Measurements from ENCODE around the gene BACE2. TPM values are rescaled to one million over a fixed set of nuclear protein-coding genes. Genes with fewer than 3 reads are reported as not detected.

Gene BACE2
- total RNA-seq, 1 donor from 2014 or later, result 16.8 TPM

DNA sequence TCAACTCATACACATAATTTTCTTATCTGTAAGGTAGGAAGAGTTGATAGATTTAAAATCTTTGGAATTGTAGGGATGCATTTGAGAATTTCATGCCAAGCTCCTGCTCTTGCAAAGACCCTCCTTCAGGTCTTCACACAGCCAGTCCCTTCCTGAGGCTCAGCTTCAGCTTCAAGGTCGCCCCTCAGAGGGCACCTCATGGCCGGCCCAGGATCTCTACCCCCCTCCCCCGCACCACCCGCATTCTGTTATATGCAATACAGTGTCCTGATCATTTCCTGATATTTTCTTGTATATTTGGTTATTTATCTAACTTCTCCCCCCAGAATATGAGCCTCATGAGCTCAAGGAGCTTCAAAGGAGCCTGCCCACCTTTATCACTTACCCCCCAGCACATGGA lies 47.0 kb upstream of the BACE2 start:
- Histone ChIP-seq H3K4me3 (ENCODE audit: insufficient read depth, low read depth, low read length) (no peak overlapping the region), H3K27ac (ENCODE audit: low read depth, low read length) (no peak overlapping the region), H3K79me2 (ENCODE audit: insufficient read depth, low read length) (no peaks in the 10 kb centered on the region), H3K9ac (ENCODE audit: low read length) (no peak overlapping the region), H3K4me1 (ENCODE audit: insufficient read depth, low read length) (no peaks in the 10 kb centered on the region), H2AFZ (ENCODE audit: low read depth, low read length) (no peak overlapping the region), H3K9me3 (ENCODE audit: insufficient read depth, low read depth, low read length) (no peaks in the 10 kb centered on the region), H3K36me3 (ENCODE audit: insufficient read depth, low read length) (no peaks in the 10 kb centered on the region), H3K4me2 (ENCODE audit: low read length) (no peak overlapping the region), H3K27me3 (ENCODE audit: insufficient read depth, low read length) (peaks cover 15% of the 10 kb centered on the region), H4K20me1 (ENCODE audit: insufficient read depth, low read length) (no peaks in the 10 kb centered on the region)
- Mint-ChIP-seq H3K27ac (ENCODE audit: unreplicated experiment) (no peak overlapping the region), H3K27me3 (ENCODE audit: low read depth, unreplicated experiment) (peaks cover 19% of the 10 kb centered on the region), H3K36me3 (ENCODE audit: low read depth, unreplicated experiment) (no peaks in the 10 kb centered on the region), H3K4me3 (ENCODE audit: unreplicated experiment) (no peak overlapping the region), H3K9me3 (ENCODE audit: unreplicated experiment) (peaks cover 2% of the 10 kb centered on the region), H3K4me1 (ENCODE audit: low read depth, unreplicated experiment) (no peaks in the 10 kb centered on the region)
- DNase-seq (ENCODE audit: low read depth) (no peak), FAIRE-seq (no peak)
- TF ChIP-seq EZH2 (IDR thresholded peaks at IDR 0.05; ENCODE audit: insufficient read depth, low read length), result no peak
- TF ChIP-seq, protein P1, sequence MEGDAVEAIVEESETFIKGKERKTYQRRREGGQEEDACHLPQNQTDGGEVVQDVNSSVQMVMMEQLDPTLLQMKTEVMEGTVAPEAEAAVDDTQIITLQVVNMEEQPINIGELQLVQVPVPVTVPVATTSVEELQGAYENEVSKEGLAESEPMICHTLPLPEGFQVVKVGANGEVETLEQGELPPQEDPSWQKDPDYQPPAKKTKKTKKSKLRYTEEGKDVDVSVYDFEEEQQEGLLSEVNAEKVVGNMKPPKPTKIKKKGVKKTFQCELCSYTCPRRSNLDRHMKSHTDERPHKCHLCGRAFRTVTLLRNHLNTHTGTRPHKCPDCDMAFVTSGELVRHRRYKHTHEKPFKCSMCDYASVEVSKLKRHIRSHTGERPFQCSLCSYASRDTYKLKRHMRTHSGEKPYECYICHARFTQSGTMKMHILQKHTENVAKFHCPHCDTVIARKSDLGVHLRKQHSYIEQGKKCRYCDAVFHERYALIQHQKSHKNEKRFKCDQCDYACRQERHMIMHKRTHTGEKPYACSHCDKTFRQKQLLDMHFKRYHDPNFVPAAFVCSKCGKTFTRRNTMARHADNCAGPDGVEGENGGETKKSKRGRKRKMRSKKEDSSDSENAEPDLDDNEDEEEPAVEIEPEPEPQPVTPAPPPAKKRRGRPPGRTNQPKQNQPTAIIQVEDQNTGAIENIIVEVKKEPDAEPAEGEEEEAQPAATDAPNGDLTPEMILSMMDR (IDR thresholded peaks at IDR 0.05; ENCODE audit: insufficient read depth, low read depth, low read length), result no peak

DNA sequence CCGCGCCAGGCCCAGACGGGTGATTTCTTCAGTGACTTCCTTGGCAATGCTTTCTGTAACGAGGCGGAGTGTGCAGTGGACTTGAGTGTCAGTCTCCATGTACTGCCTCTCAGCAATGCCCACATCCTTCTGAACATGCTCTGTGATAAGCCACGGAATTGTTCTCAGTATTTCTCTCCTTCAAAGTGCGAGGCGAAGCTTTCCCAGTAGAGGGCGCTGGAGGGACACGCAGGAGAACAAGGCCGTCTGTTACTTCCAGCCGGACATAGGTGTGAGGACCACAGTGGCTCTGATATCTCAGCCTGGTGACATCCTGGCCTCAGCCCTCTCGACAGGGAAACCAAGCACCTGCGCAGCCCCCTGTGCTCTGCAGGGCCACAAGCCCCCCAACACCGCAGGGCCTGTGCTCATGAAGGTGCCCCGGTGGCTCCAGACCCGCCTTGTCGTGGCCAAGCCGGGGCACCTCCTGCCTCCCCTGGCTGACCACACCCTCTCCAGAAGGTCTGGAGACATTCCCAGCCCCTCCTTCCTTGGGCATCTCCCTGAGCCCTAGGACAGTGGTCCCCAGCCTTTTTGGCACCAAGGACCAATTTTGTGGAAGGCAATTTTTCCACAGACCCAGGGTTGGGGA lies 46.1 kb upstream of the BACE2 start:
- no peaks in the 10 kb centered on the region for H3K9me3 ChIP-seq (ENCODE audit: insufficient read depth, low read depth, low read length)
- H3K79me2 ChIP-seq (ENCODE audit: insufficient read depth, low read length), result no peaks in the 10 kb centered on the region
- Mint-ChIP-seq H3K9me3 (ENCODE audit: unreplicated experiment) (peaks cover 2% of the 10 kb centered on the region), H3K27me3 (ENCODE audit: low read depth, unreplicated experiment) (peaks cover 19% of the 10 kb centered on the region), H3K4me1 (ENCODE audit: low read depth, unreplicated experiment) (no peaks in the 10 kb centered on the region), H3K36me3 (ENCODE audit: low read depth, unreplicated experiment) (no peaks in the 10 kb centered on the region), H3K4me3 (ENCODE audit: unreplicated experiment) (no peak overlapping the region), H3K27ac (ENCODE audit: unreplicated experiment) (peak overlapping the region; percentile 47)
- H2AFZ ChIP-seq (ENCODE audit: low read depth, low read length), result no peak overlapping the region
- H3K9ac ChIP-seq (ENCODE audit: low read length), result no peak overlapping the region
- H4K20me1 ChIP-seq (ENCODE audit: insufficient read depth, low read length), result no peaks in the 10 kb centered on the region
- H3K4me1 ChIP-seq (ENCODE audit: insufficient read depth, low read length), result no peaks in the 10 kb centered on the region
- DNase-seq (ENCODE audit: low read depth) (peak; percentile 51), FAIRE-seq (peak; percentile 67)
- peaks cover 16% of the 10 kb centered on the region for H3K27me3 ChIP-seq (ENCODE audit: insufficient read depth, low read length)
- H3K4me2 ChIP-seq (ENCODE audit: low read length), result no peak overlapping the region
- no peak overlapping the region for H3K27ac ChIP-seq (ENCODE audit: low read depth, low read length)
- no peaks in the 10 kb centered on the region for H3K36me3 ChIP-seq (ENCODE audit: insufficient read depth, low read length)
- TF ChIP-seq, protein P1 (IDR thresholded peaks at IDR 0.05; ENCODE audit: insufficient read depth, low read depth, low read length), result peak; percentile 89
- TF ChIP-seq EZH2 (IDR thresholded peaks at IDR 0.05; ENCODE audit: insufficient read depth, low read length), result no peak
- no peak overlapping the region for H3K4me3 ChIP-seq (ENCODE audit: insufficient read depth, low read depth, low read length)

DNA sequence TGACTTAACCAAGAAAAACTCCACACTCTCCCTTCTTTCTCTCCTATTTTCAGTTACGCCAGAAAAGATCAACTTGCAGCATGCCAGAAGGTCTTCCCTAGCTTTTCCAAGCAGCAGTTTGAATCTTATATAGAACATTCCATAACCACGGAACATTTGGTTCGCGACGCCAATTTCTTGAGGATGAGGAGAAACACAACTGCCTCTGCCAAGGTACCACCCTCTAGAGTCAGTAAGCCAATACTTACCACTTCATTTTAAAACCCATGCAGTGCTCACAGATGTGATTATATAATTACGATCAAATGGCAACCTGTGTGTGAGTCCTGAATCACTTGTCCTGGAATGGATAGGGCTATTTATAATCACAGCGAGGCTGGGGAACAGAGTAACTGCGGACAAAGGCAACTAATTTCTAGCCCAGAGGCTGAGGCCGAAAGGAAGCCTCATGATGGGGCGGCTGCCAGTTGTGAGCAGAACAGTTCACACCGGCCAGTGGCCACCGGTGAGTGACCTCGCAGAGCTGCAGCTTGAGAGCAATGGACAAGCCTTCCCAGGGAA lies 43.2 kb upstream of the BACE2 start:
- Mint-ChIP-seq H3K4me3 (ENCODE audit: unreplicated experiment) (no peak overlapping the region), H3K27ac (ENCODE audit: unreplicated experiment) (no peak overlapping the region)
- no peak overlapping the region for H2AFZ ChIP-seq (ENCODE audit: low read depth, low read length)

More for the DNA sequence above, 43.2 kb upstream of the BACE2 start:
- H3K27me3 ChIP-seq (ENCODE audit: insufficient read depth, low read length), result peaks cover 20% of the 10 kb centered on the region
- H4K20me1 ChIP-seq (ENCODE audit: insufficient read depth, low read length), result no peaks in the 10 kb centered on the region
- H3K9me3 ChIP-seq (ENCODE audit: insufficient read depth, low read depth, low read length), result no peaks in the 10 kb centered on the region
- H3K27ac ChIP-seq (ENCODE audit: low read depth, low read length), result no peak overlapping the region
- DNase-seq (ENCODE audit: low read depth), result no peak
- FAIRE-seq, result no peak
- no peaks in the 10 kb centered on the region for H3K4me1 ChIP-seq (ENCODE audit: insufficient read depth, low read length)
- no peaks in the 10 kb centered on the region for H3K4me1 Mint-ChIP-seq (ENCODE audit: low read depth, unreplicated experiment)
- TF ChIP-seq, protein P1 (IDR thresholded peaks at IDR 0.05; ENCODE audit: insufficient read depth, low read depth, low read length), result no peak
- no peak for TF ChIP-seq EZH2 (IDR thresholded peaks at IDR 0.05; ENCODE audit: insufficient read depth, low read length)
- H3K4me3 ChIP-seq (ENCODE audit: insufficient read depth, low read depth, low read length), result no peak overlapping the region
- H3K79me2 ChIP-seq (ENCODE audit: insufficient read depth, low read length), result no peaks in the 10 kb centered on the region
- H3K36me3 Mint-ChIP-seq (ENCODE audit: low read depth, unreplicated experiment), result no peaks in the 10 kb centered on the region
- no peaks in the 10 kb centered on the region for H3K36me3 ChIP-seq (ENCODE audit: insufficient read depth, low read length)
- peaks cover 21% of the 10 kb centered on the region for H3K27me3 Mint-ChIP-seq (ENCODE audit: low read depth, unreplicated experiment)
- no peak overlapping the region for H3K4me2 ChIP-seq (ENCODE audit: low read length)
- no peaks in the 10 kb centered on the region for H3K9me3 Mint-ChIP-seq (ENCODE audit: unreplicated experiment)
- no peak overlapping the region for H3K9ac ChIP-seq (ENCODE audit: low read length)
